ENCODE measurements around the gene H1-8.
"Not testable (repeated sequence)": the region's sequence is repeated elsewhere in the genome, so short reads cannot be mapped to it uniquely, and the experiment has no call there.

GRCh38 chr3:129495006-129495639 lies 47.9 kb upstream of the H1-8 start:
- TF ChIP-seq CTCF (conservative IDR thresholded peaks at IDR 0.05); EZH2 (IDR thresholded peaks at IDR 0.05; ENCODE audit: low read depth): not testable (repeated sequence)
